ENCODE results near the gene KIAA1614. TPM values are rescaled to one million over a fixed set of nuclear protein-coding genes. Genes with fewer than 3 reads are reported as not detected.

The KIAA1614 gene
- polyA plus RNA-seq, 1 donor (not counting 4 experiments of a cell fraction or from before 2014, with no cell fraction given) = 0.03 TPM

GRCh38 chr1:180929389-180929788 lies 16.7 kb downstream of the KIAA1614 start:
- no peaks in the 10 kb centered on the region for H3K9me3 ChIP-seq (ENCODE audit: control insufficient read depth, low read depth, low read length)
- H3K4me2 ChIP-seq (ENCODE audit: control insufficient read depth, extremely low read depth, insufficient read depth, low read depth, low read length) = no peak overlapping the region
- dilution Hi-C loops (cut with MboI; ENCODE audit: extremely low pct_ligation_motif_present, low sequenced_read_pairs) = no loop called here
- no peaks in the 10 kb centered on the region for H3K36me3 ChIP-seq (ENCODE audit: control insufficient read depth in 2 of 2, extremely low read depth in 1 of 2, insufficient read depth in 2 of 2, low read length in 2 of 2)
- peaks cover under 1% of the 10 kb centered on the region for H3K4me1 ChIP-seq (ENCODE audit: control insufficient read depth, extremely low read depth, insufficient read depth, low read length)
- H3K9ac ChIP-seq (ENCODE audit: control insufficient read depth, extremely low read depth, insufficient read depth, low read length) = no peak overlapping the region
- TF ChIP-seq EZH2 (IDR thresholded peaks at IDR 0.05; ENCODE audit: low read length) (no peak), CTCF (optimal IDR thresholded peaks at IDR 0.05 in 1 of 3, IDR thresholded peaks at IDR 0.05 in 1 of 3, conservative IDR thresholded peaks at IDR 0.05 in 1 of 3; ENCODE audit: extremely low read depth in 1 of 3, insufficient read depth in 2 of 3, low read length in 3 of 3) (no peak)
- no peak for DNase-seq (ENCODE audit: low read depth, low spot score)
- H3K27me3 ChIP-seq (ENCODE audit: control insufficient read depth, extremely low read depth, insufficient read depth, low read length) = no peaks in the 10 kb centered on the region
- H2AFZ ChIP-seq (ENCODE audit: control insufficient read depth, low read length) = no peak overlapping the region
- no peak for FAIRE-seq
- H3K79me2 ChIP-seq (ENCODE audit: control insufficient read depth, insufficient read depth, low read length) = no peaks in the 10 kb centered on the region
- no peak overlapping the region for H3K4me3 ChIP-seq (ENCODE audit: control insufficient read depth in 2 of 3, extremely low read depth in 1 of 3, insufficient read depth in 2 of 3, low read depth in 1 of 3, low read length in 3 of 3)
- no peaks in the 10 kb centered on the region for H3K9me1 ChIP-seq (ENCODE audit: control insufficient read depth, extremely low read depth, insufficient read depth, low read length)
- H3K27ac ChIP-seq (ENCODE audit: control insufficient read depth, insufficient read depth, low read length) = no peak overlapping the region
- no peaks in the 10 kb centered on the region for H4K20me1 ChIP-seq (ENCODE audit: control insufficient read depth, extremely low read depth, insufficient read depth, low read length)

GRCh38 chr1:180930687-180931086 lies 18.0 kb downstream of the KIAA1614 start:
- H3K27ac ChIP-seq (ENCODE audit: control insufficient read depth, insufficient read depth, low read length) = no peak overlapping the region
- H3K79me2 ChIP-seq (ENCODE audit: control insufficient read depth, insufficient read depth, low read length) = no peaks in the 10 kb centered on the region
- H3K4me1 ChIP-seq (ENCODE audit: control insufficient read depth, extremely low read depth, insufficient read depth, low read length) = no peaks in the 10 kb centered on the region
- TF ChIP-seq CTCF (optimal IDR thresholded peaks at IDR 0.05 in 1 of 3, IDR thresholded peaks at IDR 0.05 in 1 of 3, conservative IDR thresholded peaks at IDR 0.05 in 1 of 3; ENCODE audit: extremely low read depth in 1 of 3, insufficient read depth in 2 of 3, low read length in 3 of 3) = no peak
- TF ChIP-seq EZH2 (IDR thresholded peaks at IDR 0.05; ENCODE audit: low read length) = no peak
- no peak for FAIRE-seq
- H2AFZ ChIP-seq (ENCODE audit: control insufficient read depth, low read length) = no peak overlapping the region
- no peak for DNase-seq (ENCODE audit: low read depth, low spot score)
- no peaks in the 10 kb centered on the region for H3K27me3 ChIP-seq (ENCODE audit: control insufficient read depth, extremely low read depth, insufficient read depth, low read length)
- no peak overlapping the region for H3K4me3 ChIP-seq (ENCODE audit: control insufficient read depth in 2 of 3, extremely low read depth in 1 of 3, insufficient read depth in 2 of 3, low read depth in 1 of 3, low read length in 3 of 3)
- dilution Hi-C loops (cut with MboI; ENCODE audit: extremely low pct_ligation_motif_present, low sequenced_read_pairs) = no loop called here
- H3K9me3 ChIP-seq (ENCODE audit: control insufficient read depth, low read depth, low read length) = no peaks in the 10 kb centered on the region
- no peak overlapping the region for H3K9ac ChIP-seq (ENCODE audit: control insufficient read depth, extremely low read depth, insufficient read depth, low read length)
- no peaks in the 10 kb centered on the region for H3K9me1 ChIP-seq (ENCODE audit: control insufficient read depth, extremely low read depth, insufficient read depth, low read length)
- H3K36me3 ChIP-seq (ENCODE audit: control insufficient read depth in 2 of 2, extremely low read depth in 1 of 2, insufficient read depth in 2 of 2, low read length in 2 of 2) = no peaks in the 10 kb centered on the region
- no peaks in the 10 kb centered on the region for H4K20me1 ChIP-seq (ENCODE audit: control insufficient read depth, extremely low read depth, insufficient read depth, low read length)
- H3K4me2 ChIP-seq (ENCODE audit: control insufficient read depth, extremely low read depth, insufficient read depth, low read depth, low read length) = no peak overlapping the region
